Fibroblast of pulmonary artery (primary cell): ENCODE data around the gene ZBTB7B.

ENCODE experiments used
- DNase-seq: peaks from one replicate; pipeline ENCODE4 v3.0.0-alpha.2; 2010; ENCODE audit warnings: low read depth
- H3K4me3 ChIP-seq: replicated peaks from 2 replicates; pipeline ENCODE4 v1.5.1; 2011; ENCODE audit warnings: low read depth, mild to moderate bottlenecking, control low read depth, low read length, moderate library complexity
- CTCF ChIP-seq: IDR thresholded peaks from 2 replicates; pipeline ENCODE4 v1.5.1; 2011; ENCODE audit warnings: mild to moderate bottlenecking, control low read depth, low read length, inconsistent platforms; ENCODE audit errors: missing control alignments

ZBTB7B gene

GRCh38 chr1:154962156-154962749 lies 40.3 kb upstream of the ZBTB7B start:
- H3K4me3 ChIP-seq = peak overlapping the region; percentile 68
- no peak for TF ChIP-seq CTCF
- no peak for DNase-seq

- no peak for DNase-seq
- TF ChIP-seq CTCF = no peak
- peak overlapping the region; percentile 68 for H3K4me3 ChIP-seq
These were observed 39.7 kb upstream of the ZBTB7B start for GRCh38 chr1:154962795-154963330.

GRCh38 chr1:154963643-154964042 lies 39.0 kb upstream of the ZBTB7B start:
- no peak for DNase-seq
- H3K4me3 ChIP-seq = no peak overlapping the region
- TF ChIP-seq CTCF = no peak

- no peak for DNase-seq
- H3K4me3 ChIP-seq = no peak overlapping the region
- TF ChIP-seq CTCF = no peak
These were observed 38.2 kb upstream of the ZBTB7B start for GRCh38 chr1:154964359-154964758.

- TF ChIP-seq CTCF = no peak
- H3K4me3 ChIP-seq = no peak overlapping the region
- no peak for DNase-seq
These were observed 36.5 kb upstream of the ZBTB7B start for GRCh38 chr1:154966111-154966510.

- no peak for DNase-seq
- TF ChIP-seq CTCF = no peak
- peak overlapping the region; percentile 83 for H3K4me3 ChIP-seq
These were observed 35.2 kb upstream of the ZBTB7B start for GRCh38 chr1:154967331-154967950.

- no peak for TF ChIP-seq CTCF
- DNase-seq = no peak
- H3K4me3 ChIP-seq = peak overlapping the region; percentile 83
These were observed 33.9 kb upstream of the ZBTB7B start for GRCh38 chr1:154968731-154969130.
